HL-60 (cell line): ENCODE measurements around the gene ARHGEF17.

Experiments used
- DNase-seq, 2 experiments: peaks; one replicate each; pipeline ENCODE4 v3.0.0-alpha.2; 2010 to 2020; ENCODE audit warnings: low read depth in 1 of 2, low spot score in 1 of 2
- H3K27ac ChIP-seq: fragments of 250-450 bp; sonication (Bioruptor Pico); replicated peaks from 2 replicates; pipeline ENCODE4 v1.5.1; 2020; ENCODE audit warnings: mild to moderate bottlenecking, moderate library complexity
- H3K27me3 ChIP-seq: fragments of 250-450 bp; sonication (Bioruptor Pico); 2 replicates; pipeline ENCODE4 v1.5.1; 2021; ENCODE audit warnings: mild to moderate bottlenecking, moderate library complexity; ENCODE audit not compliant: insufficient read depth, poor library complexity, severe bottlenecking
- H3K4me3 ChIP-seq: replicated peaks from 2 replicates; pipeline ENCODE4 v1.5.1; 2011; ENCODE audit warnings: mild to moderate bottlenecking, control low read depth, low read length; ENCODE audit not compliant: insufficient read depth
- GABPA ChIP-seq: IDR thresholded peaks from 2 replicates; pipeline ENCODE4 v1.6.1; 2012; ENCODE audit warnings: low read depth
- POLR2AphosphoS5 ChIP-seq: IDR thresholded peaks from 2 replicates; pipeline ENCODE4 v1.6.1; 2012; ENCODE audit warnings: low read depth
- SPI1 ChIP-seq: IDR thresholded peaks from 2 replicates; pipeline ENCODE4 v1.6.1; 2012; ENCODE audit warnings: low read depth, mild to moderate bottlenecking, borderline replicate concordance
- TF ChIP-seq, protein P1 (sequence below): IDR thresholded peaks from 2 replicates; pipeline ENCODE4 v1.6.1; 2012; ENCODE audit warnings: low read depth; ENCODE audit not compliant: insufficient replicate concordance
- TF ChIP-seq, protein P2 (sequence below): IDR thresholded peaks from one replicate; pipeline ENCODE4 v1.5.1; 2011; ENCODE audit warnings: low read length, control low read depth, inconsistent platforms; ENCODE audit not compliant: insufficient read depth

ARHGEF17 gene

DNA sequence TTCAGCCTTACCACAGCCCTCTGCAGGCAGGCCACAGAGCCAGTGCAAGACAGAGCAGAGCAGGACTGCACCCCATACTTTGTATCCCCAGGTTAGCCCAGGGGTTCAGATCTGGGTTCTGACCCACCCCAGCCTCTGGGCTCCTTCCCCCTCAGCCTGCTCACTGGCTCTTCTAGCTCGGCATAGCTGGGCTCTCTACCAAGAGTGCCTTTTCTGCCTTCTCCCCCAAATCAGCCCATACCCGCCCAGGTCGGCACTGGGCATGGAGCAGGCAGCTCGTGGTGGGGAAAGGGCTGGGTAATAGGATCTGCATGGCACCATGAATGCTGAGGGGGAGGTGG, 76.4 kb downstream of the ARHGEF17 start:
- DNase-seq = no peak
- H3K27ac ChIP-seq = peak overlapping the region; percentile 87
- TF ChIP-seq SPI1 (no peak), GABPA (no peak), POLR2AphosphoS5 (no peak)
- TF ChIP-seq, protein P1, sequence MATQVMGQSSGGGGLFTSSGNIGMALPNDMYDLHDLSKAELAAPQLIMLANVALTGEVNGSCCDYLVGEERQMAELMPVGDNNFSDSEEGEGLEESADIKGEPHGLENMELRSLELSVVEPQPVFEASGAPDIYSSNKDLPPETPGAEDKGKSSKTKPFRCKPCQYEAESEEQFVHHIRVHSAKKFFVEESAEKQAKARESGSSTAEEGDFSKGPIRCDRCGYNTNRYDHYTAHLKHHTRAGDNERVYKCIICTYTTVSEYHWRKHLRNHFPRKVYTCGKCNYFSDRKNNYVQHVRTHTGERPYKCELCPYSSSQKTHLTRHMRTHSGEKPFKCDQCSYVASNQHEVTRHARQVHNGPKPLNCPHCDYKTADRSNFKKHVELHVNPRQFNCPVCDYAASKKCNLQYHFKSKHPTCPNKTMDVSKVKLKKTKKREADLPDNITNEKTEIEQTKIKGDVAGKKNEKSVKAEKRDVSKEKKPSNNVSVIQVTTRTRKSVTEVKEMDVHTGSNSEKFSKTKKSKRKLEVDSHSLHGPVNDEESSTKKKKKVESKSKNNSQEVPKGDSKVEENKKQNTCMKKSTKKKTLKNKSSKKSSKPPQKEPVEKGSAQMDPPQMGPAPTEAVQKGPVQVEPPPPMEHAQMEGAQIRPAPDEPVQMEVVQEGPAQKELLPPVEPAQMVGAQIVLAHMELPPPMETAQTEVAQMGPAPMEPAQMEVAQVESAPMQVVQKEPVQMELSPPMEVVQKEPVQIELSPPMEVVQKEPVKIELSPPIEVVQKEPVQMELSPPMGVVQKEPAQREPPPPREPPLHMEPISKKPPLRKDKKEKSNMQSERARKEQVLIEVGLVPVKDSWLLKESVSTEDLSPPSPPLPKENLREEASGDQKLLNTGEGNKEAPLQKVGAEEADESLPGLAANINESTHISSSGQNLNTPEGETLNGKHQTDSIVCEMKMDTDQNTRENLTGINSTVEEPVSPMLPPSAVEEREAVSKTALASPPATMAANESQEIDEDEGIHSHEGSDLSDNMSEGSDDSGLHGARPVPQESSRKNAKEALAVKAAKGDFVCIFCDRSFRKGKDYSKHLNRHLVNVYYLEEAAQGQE = no peak
- TF ChIP-seq, protein P2, sequence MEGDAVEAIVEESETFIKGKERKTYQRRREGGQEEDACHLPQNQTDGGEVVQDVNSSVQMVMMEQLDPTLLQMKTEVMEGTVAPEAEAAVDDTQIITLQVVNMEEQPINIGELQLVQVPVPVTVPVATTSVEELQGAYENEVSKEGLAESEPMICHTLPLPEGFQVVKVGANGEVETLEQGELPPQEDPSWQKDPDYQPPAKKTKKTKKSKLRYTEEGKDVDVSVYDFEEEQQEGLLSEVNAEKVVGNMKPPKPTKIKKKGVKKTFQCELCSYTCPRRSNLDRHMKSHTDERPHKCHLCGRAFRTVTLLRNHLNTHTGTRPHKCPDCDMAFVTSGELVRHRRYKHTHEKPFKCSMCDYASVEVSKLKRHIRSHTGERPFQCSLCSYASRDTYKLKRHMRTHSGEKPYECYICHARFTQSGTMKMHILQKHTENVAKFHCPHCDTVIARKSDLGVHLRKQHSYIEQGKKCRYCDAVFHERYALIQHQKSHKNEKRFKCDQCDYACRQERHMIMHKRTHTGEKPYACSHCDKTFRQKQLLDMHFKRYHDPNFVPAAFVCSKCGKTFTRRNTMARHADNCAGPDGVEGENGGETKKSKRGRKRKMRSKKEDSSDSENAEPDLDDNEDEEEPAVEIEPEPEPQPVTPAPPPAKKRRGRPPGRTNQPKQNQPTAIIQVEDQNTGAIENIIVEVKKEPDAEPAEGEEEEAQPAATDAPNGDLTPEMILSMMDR = no peak
- H3K4me3 ChIP-seq = no peak overlapping the region
- no peaks in the 10 kb centered on the region for H3K27me3 ChIP-seq

DNA sequence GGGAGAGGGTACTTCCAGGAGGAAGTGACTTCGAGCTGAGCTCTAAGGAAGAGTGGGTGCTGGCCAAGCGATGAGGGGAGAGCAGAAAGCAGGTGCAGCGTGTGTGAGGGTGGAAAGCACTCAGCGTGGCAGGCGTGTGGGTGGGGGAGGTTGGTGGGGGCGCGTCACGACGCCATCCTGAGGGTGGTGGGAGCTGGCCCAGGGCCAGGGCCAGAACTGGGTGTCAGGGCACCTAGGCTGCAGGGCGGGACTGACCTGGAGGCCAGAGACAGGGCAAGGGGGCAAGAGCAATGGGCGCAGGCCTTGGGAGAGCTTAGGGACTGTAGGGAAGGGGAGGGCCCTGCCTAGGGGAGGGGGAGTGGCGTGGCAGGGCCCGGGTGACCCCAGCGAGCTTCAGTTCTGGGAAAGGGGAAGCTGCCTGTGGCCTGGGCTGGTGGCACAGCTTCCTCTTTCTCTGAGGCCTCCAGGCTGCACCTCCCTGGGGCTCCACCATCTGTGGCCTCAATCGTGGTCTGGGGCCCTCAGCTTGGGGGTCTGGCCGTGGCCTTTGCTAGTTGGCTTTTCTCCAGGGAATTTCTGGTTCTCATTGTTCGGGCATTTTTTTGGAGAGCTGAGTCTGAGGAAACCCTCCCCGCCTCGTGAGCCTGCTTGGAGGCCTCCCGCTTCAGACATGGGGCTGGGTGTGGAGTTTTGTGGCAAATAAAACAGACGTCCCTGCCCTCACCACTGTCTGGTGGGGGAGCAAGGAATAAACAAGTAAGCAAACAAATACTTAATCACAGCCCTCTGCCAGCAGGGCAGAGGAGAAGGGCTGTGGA, 77.0 kb downstream of the ARHGEF17 start:
- Histone ChIP-seq H3K27me3 (no peaks in the 10 kb centered on the region), H3K4me3 (no peak overlapping the region), H3K27ac (peak overlapping the region; percentile 87)
- TF ChIP-seq, protein P2 = no peak
- TF ChIP-seq, protein P1 = no peak
- TF ChIP-seq SPI1 = peak; percentile 89
- peak; percentile 56 for TF ChIP-seq POLR2AphosphoS5
- TF ChIP-seq GABPA = no peak; the same call in 1 of the 2 replicates
- DNase-seq = peak; percentile 93 to 98

DNA sequence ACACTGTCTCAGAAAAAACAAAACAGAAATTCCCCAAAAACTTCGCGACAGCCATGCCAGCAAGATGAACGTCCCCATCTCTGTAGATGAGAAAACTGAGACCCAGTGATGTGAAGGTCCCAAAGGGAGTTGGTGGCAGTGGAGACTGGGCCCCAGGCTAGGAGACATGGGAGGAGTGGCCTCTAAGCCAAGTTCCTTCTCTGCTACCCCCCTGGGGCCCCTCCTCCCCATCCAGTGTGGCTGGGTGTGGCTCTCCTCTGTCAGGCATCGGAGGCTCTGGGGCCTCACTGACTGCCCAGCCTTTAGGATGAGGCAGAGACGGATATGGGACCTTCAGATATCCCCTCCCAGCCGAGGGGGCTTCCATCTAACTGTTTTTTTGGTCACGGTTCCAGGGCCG, 77.9 kb downstream of the ARHGEF17 start:
- H3K4me3 ChIP-seq = peak overlapping the region; percentile 14; the same call in 1 of the 2 replicates
- peak in 1 of 2 experiments; percentile 96 for DNase-seq
- H3K27ac ChIP-seq = peak overlapping the region; percentile 87
- no peaks in the 10 kb centered on the region for H3K27me3 ChIP-seq
- no peak for TF ChIP-seq SPI1
- TF ChIP-seq, protein P2 = no peak
- TF ChIP-seq POLR2AphosphoS5 = no peak
- TF ChIP-seq, protein P1 = no peak
- TF ChIP-seq GABPA = no peak
